Activated T-cell treated with anti-CD3 and anti-CD28 coated beads, Interleukin-2, amount 50 U/mL, for 4 hours (primary cell): ENCODE measurements around the gene TNFRSF9. TPM values are rescaled to one million over a fixed set of nuclear protein-coding genes. Genes with fewer than 3 reads are reported as not detected.

Experiments used
- total RNA-seq, 3 donors: library from RNA; stranded (reverse); gene quantifications; one replicate each; pipeline ENCODE4 v1.2.1, GENCODE V29; 2021

Gene TNFRSF9
- total RNA-seq, 3 donors from 2014 or later = 103 to 119 (median 113) TPM

Other genes starting within 250 kb of the TNFRSF9 start
- gene VAMP3, start 169.5 kb downstream of the TNFRSF9 start, total RNA-seq = 10 to 100 TPM; 17.6 to 21.7 (median 20.2) TPM
- gene PER3, start 156.5 kb downstream of the TNFRSF9 start, total RNA-seq = 1 to 10 TPM; 3.8 to 5.4 (median 4.3) TPM
- 1 to 10 TPM in 1 of 3 donors, not detected in 2; 1.4 TPM for gene UTS2, start 87.8 kb downstream of the TNFRSF9 start, total RNA-seq
- gene PARK7, start 20.9 kb upstream of the TNFRSF9 start, total RNA-seq = 100 to 1,000 TPM; 401 to 466 (median 411) TPM
- 1 to 10 TPM; 2.9 to 4.6 (median 3.3) TPM for gene ERRFI1, start 85.5 kb upstream of the TNFRSF9 start, total RNA-seq